ENCODE measurements around the gene HNRNPF.

Gene HNRNPF

GRCh38 chr10:43373461-43373860 is 35.5 kb downstream of the HNRNPF start:
- TF ChIP-seq TCF12 (IDR thresholded peaks at IDR 0.05; ENCODE audit: low read depth): no peak
- TF ChIP-seq ZBTB7A (IDR thresholded peaks at IDR 0.05; ENCODE audit: low read depth): no peak
- no peak for TF ChIP-seq REST (IDR thresholded peaks at IDR 0.05; ENCODE audit: low read depth)
- TF ChIP-seq USF1 (IDR thresholded peaks at IDR 0.05): no peak
- TF ChIP-seq MAX (IDR thresholded peaks at IDR 0.05): no peak
- no peak for TF ChIP-seq EP300 (IDR thresholded peaks at IDR 0.05; ENCODE audit: borderline replicate concordance)
- no peak for TF ChIP-seq YY1 (IDR thresholded peaks at IDR 0.05; ENCODE audit: low read depth)
- no peak for TF ChIP-seq CEBPB (IDR thresholded peaks at IDR 0.05)
- TF ChIP-seq FOXM1 (IDR thresholded peaks at IDR 0.05; ENCODE audit: borderline replicate concordance, low read depth): no peak

GRCh38 chr10:43372765-43373361 is 36.1 kb downstream of the HNRNPF start:
- no peak for TF ChIP-seq ZBTB7A (IDR thresholded peaks at IDR 0.05; ENCODE audit: low read depth)
- no peak for TF ChIP-seq REST (IDR thresholded peaks at IDR 0.05; ENCODE audit: low read depth)
- TF ChIP-seq CREB1 (IDR thresholded peaks at IDR 0.05; ENCODE audit: low read depth): no peak
- TF ChIP-seq TCF12 (IDR thresholded peaks at IDR 0.05; ENCODE audit: low read depth): no peak
- no peak for TF ChIP-seq YY1 (IDR thresholded peaks at IDR 0.05; ENCODE audit: low read depth)
- TF ChIP-seq EP300 (IDR thresholded peaks at IDR 0.05; ENCODE audit: borderline replicate concordance): no peak
- TF ChIP-seq EGR1 (IDR thresholded peaks at IDR 0.05): no peak
- no peak for TF ChIP-seq RAD21 (IDR thresholded peaks at IDR 0.05; ENCODE audit: low read depth)
- TF ChIP-seq CEBPB (IDR thresholded peaks at IDR 0.05): no peak

- TF ChIP-seq EGR1 (IDR thresholded peaks at IDR 0.05): no peak
These were observed 37.6 kb downstream of the HNRNPF start, which contains the start of gene FXYD4 for GRCh38 chr10:43371418-43371817. Gene FXYD4, plus strand, starts transcription at chr10:43371636. Its CDS starts 2,111 bp downstream, at chr10:43373747.

GRCh38 chr10:43370671-43371215 is 38.2 kb downstream of the HNRNPF start:
- TF ChIP-seq EP300 (IDR thresholded peaks at IDR 0.05; ENCODE audit: borderline replicate concordance): no peak
- no peak for TF ChIP-seq TAF1 (IDR thresholded peaks at IDR 0.05; ENCODE audit: low read depth)
- TF ChIP-seq RAD21 (IDR thresholded peaks at IDR 0.05; ENCODE audit: low read depth): no peak

- no peak for TF ChIP-seq ZBTB7A (IDR thresholded peaks at IDR 0.05; ENCODE audit: low read depth)
- TF ChIP-seq CREB1 (IDR thresholded peaks at IDR 0.05; ENCODE audit: low read depth): no peak
- no peak for TF ChIP-seq MAX (IDR thresholded peaks at IDR 0.05)
- no peak for TF ChIP-seq YY1 (IDR thresholded peaks at IDR 0.05; ENCODE audit: low read depth)
- no peak for TF ChIP-seq REST (IDR thresholded peaks at IDR 0.05; ENCODE audit: low read depth)
- TF ChIP-seq EP300 (IDR thresholded peaks at IDR 0.05; ENCODE audit: borderline replicate concordance): no peak
These were observed 39.1 kb downstream of the HNRNPF start for GRCh38 chr10:43369921-43370320.

- TF ChIP-seq EGR1 (IDR thresholded peaks at IDR 0.05) (no peak), TCF12 (IDR thresholded peaks at IDR 0.05; ENCODE audit: low read depth) (no peak), RAD21 (IDR thresholded peaks at IDR 0.05; ENCODE audit: low read depth) (no peak), FOXM1 (IDR thresholded peaks at IDR 0.05; ENCODE audit: borderline replicate concordance, low read depth) (no peak), CEBPB (IDR thresholded peaks at IDR 0.05) (no peak), USF1 (IDR thresholded peaks at IDR 0.05) (no peak), MAX (IDR thresholded peaks at IDR 0.05) (no peak), YY1 (IDR thresholded peaks at IDR 0.05; ENCODE audit: low read depth) (no peak), REST (IDR thresholded peaks at IDR 0.05; ENCODE audit: low read depth) (no peak), NFIC (IDR thresholded peaks at IDR 0.05) (no peak), EP300 (IDR thresholded peaks at IDR 0.05; ENCODE audit: borderline replicate concordance) (no peak), TEAD4 (IDR thresholded peaks at IDR 0.05) (no peak), TAF1 (IDR thresholded peaks at IDR 0.05; ENCODE audit: low read depth) (no peak), ZBTB7A (IDR thresholded peaks at IDR 0.05; ENCODE audit: low read depth) (no peak), CREB1 (IDR thresholded peaks at IDR 0.05; ENCODE audit: low read depth) (no peak)
These were observed 44.0 kb downstream of the HNRNPF start for GRCh38 chr10:43365001-43365400.

All from Ishikawa (cell line).